Posterior cingulate gyrus (tissue), 11 donors: ENCODE measurements around the gene SLC25A21.
"Not testable (repeated sequence)": the region's sequence is repeated elsewhere in the genome, so short reads cannot be mapped to it uniquely, and the experiment has no call there.

Experiments used
- DNase-seq, 10 donors: peaks; one replicate each; pipeline versions ENCODE4 v3.0.0 to v3.0.0-alpha.2; 2020 to 2021; ENCODE audit warnings: mixed read lengths in 3 of 10
- intact Hi-C: fragments of 100-400 bp; cut with DNase I; formaldehyde crosslinking; loops from one replicate; pipeline ENCODE4 v1.15.1; 2023

Gene SLC25A21

DNA sequence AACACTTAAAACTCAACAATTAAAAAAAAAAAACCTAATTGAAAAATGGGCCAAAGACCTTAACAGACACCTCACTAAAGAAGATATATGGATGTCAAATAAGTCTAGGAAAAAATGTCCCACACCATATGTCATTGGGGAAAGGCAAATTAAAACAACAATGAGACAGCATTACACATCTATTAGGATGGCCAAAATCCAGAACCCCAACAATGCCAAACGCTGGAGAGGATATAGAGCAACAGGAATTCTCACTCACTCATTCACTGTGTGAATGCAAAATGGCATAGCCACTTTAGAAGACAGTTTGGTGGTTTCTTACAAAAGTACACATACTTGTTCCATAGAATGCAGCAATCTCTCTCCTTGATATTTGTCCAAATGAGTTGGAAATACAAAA, 173.7 kb downstream of the SLC25A21 start:
- intact Hi-C loops, result no loop called here

DNA sequence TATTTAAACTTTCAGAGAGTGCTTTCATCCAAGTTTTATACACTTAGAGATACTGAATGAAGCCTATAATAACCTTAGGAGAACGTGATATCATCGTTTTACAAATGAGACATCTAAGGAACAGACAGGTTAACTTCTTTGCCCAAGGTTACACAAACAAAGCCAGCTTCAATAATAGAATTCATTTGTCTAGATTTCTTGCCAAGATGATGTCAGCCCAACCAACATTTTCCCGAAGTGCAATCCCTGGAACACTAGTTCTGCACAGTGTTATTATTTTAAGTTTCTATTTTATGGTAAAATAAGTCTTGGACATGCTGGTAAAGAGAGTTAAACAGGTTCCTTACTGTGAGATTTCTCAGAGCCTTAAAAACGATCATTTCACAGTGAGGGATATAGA, 174.6 kb downstream of the SLC25A21 start:
- DNase-seq, result no peak
- intact Hi-C loops, result no loop called here

More for the DNA sequence above, 173.7 kb downstream of the SLC25A21 start:
- DNase-seq, result no peak

DNA sequence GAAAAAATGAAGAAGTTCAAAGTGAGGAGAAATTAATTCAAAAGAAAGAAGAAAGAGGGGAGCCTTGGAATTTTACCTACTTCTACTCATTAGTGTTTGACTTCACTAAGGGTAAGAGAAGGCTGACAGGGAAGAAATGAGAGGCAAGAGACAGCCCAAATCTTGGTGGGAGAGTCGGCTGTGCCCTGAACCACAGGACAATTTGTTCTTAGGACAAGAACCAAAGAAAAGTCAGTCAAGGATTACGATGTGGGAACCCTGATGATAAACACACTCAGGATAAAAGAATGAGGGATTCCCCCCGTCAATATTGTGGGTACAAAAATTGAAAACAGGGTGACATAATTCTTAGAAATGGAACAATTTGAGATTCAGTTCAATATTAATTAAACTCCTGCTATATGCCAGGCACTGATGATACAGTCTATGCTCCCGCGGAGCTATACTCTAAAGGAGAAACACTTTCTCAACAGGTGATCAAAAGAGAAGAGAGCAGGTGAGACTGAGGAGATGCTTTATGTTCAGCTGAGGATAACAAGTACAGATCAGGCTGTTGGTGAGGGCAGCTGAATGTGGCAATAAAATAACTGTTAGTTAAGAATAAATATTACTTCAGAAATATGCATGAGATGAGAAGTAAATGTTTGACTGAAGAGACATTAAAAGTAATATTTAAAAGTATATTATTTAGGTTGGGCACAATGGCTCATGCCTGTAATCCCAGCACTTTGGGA, 175.4 kb downstream of the SLC25A21 start:
- intact Hi-C loops, result no loop called here

DNA sequence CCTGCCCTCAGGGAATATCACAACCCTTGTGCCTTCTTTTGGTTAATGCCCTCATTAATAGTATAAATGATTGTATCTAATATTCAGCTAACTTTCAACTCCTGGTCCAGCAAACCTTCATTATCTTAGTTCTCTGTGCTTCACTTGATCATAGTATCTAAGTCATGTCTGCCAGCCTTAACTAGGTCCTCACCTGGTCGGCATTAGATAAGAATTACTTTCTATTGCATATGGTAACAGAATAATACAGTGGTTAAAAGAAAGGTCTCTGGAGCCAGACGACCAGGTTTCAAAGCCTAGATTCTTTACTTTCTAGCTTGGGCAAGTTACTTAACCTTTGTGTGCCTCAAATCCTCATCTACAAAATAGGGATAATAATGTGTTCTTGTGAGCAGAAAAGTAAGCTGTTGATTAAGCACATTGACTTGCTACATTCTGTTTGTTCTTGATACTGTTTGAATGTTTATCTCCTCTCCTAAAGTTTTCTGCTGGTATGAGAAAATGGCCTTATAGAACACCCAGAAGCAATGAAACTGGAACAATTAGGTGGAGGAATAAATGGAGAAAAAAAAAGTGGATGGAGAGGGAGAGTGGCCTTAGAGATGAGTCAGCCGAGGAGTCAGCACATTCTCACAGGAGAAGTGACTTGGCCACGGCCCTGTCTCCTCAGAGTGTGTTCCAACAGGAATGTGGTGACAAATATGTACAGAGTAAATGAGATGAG, 176.1 kb downstream of the SLC25A21 start:
- no peak for DNase-seq
- intact Hi-C loops, result no loop called here

More for the DNA sequence above, 175.4 kb downstream of the SLC25A21 start:
- DNase-seq, result no peak

DNA sequence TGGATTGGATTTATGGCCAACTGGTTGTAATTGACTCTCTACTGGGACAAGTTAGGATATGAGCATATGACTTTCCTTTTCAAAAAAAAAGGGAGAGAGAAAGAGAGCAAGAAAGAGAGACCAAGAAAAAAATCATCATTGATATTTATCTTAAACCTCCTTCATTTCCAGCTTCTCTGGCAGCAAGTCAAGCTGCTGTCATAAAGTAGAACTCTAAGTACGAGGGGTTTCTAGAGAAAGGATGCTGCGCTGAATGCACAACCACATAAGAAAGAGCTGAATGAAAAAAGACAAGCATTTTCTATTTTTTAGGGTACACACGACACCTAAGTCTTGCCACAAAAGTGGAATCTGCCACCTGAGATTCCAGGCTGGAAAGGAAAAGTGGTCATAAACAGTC, 182.6 kb downstream of the SLC25A21 start:
- intact Hi-C loops, result no loop called here

GRCh38 chr14:36988989-36989388, 183.4 kb downstream of the SLC25A21 start:
- no peak for DNase-seq
- intact Hi-C loops, result no loop called here

More for the DNA sequence above, 182.6 kb downstream of the SLC25A21 start:
- DNase-seq, result no peak

GRCh38 chr14:36988568-36988967, 183.8 kb downstream of the SLC25A21 start:
- intact Hi-C loops, result no loop called here
- no peak for DNase-seq

DNA sequence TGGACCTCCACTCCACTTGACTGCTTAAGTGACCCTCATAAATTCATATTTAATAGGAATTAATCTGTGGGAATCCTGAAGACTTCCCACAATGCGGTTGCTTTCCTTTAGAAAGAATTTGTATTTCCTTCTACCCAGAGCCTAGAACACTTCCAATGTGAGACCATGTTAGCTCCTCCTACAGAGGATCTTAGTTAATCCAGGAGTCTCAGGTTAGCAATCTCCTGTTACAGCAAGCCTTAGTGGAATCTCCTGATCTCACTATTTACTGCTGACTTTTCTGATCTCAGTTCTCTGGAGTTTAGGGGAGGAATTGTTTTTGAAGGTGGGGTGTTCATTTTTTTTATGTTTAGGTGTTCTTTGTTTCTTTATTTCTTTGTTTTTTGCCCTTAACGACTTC, 186.0 kb downstream of the SLC25A21 start:
- intact Hi-C loops, result no loop called here

DNA sequence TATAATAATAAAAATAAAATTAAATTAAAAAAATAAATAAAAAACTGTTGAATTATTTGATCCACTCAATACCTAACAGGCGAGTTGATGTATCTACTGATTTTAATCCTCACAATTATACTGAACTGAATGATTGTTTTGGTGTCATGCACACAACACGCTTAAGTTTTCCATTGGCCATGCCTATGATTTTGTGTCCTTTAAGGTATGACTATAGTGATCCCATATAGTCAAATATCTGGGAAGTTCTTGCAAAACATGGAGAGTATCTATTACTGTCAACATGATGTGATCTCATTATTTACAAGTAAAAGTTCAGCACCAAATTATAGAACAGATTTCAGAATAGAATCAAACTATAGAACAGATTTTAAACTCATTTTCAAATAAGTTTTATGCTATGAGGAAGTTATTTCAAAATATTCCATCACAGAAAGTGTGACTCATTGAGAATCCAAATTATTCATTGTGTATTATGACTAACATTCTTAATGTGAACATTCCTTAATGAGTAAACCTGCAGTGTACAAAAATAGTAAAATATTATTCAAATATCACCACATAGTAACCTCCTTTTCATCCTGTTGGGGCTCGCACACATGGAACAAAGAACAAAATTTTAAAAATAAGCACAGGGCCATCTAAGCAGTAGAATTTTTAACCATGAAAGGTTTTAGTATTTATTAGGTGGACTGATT, 190.4 kb downstream of the SLC25A21 start:
- no peak for DNase-seq
- intact Hi-C loops, result no loop called here

More for the DNA sequence above, 186.0 kb downstream of the SLC25A21 start:
- DNase-seq, result no peak

- DNase-seq, intact Hi-C loops: not testable (repeated sequence)
These were observed 192.0 kb downstream of the SLC25A21 start for GRCh38 chr14:36980413-36980812.

DNA sequence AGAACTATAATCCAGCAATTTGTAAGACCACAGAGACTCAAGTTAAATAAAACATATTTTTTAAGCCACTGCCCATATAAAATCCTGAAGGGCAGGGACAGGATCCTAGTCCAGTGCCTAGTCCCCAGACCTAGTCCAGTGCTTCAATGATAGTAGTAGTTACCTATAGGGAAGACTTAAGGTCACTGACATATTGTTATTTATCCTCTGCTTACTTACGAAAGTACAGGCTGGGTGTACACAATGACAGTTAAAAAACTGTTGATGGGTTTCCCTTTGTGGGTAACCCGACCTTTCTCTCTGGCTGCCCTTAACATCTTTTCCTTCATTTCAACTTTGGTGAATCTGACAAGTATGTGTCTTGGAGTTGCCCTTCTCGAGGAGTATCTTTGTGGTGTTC, 192.5 kb downstream of the SLC25A21 start:
- no peak for DNase-seq
- intact Hi-C loops, result no loop called here

GRCh38 chr14:36976571-36977023, 195.8 kb downstream of the SLC25A21 start:
- no peak for DNase-seq

GRCh38 chr14:36975834-36976233, 196.6 kb downstream of the SLC25A21 start:
- DNase-seq, result no peak
- intact Hi-C loops, result no loop called here

More at GRCh38 chr14:36976571-36977023, 195.8 kb downstream of the SLC25A21 start:
- intact Hi-C loops, result no loop called here

- intact Hi-C loops, result no loop called here
These were observed 197.4 kb downstream of the SLC25A21 start for GRCh38 chr14:36974985-36975384.

DNA sequence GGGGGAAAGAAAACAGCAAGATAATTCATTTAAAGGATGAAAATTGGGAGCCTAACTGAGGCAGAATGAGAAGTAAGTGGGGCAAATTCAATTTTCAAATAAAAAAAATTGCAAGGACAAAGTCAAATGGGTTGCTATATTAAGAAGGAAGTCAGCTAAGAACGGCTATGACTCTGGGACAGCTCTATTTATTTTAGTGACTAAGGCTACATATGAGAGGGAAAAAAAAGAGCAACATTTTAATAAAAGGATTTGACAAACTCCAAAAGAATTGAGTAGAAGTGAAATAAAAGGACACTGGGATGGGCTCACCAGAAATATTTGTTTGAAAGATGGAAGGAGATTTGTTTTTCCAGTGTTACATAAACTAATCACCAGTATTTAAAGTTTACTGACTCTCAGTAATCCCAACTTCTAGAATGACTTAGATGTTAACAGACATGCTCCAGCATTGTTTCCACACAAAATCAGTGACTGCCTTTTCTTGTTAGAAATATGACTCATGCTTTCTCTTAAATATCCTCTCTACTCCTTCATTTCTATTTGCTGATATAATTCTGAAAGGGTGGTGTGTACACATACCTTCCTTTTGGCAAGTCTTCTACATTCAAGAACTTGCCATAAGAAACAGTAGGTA, 198.5 kb downstream of the SLC25A21 start:
- DNase-seq, result no peak
- intact Hi-C loops, result no loop called here

More at GRCh38 chr14:36974985-36975384, 197.4 kb downstream of the SLC25A21 start:
- no peak for DNase-seq

GRCh38 chr14:36971263-36971855, 201.0 kb downstream of the SLC25A21 start:
- no peak for DNase-seq
- intact Hi-C loops, result no loop called here

DNA sequence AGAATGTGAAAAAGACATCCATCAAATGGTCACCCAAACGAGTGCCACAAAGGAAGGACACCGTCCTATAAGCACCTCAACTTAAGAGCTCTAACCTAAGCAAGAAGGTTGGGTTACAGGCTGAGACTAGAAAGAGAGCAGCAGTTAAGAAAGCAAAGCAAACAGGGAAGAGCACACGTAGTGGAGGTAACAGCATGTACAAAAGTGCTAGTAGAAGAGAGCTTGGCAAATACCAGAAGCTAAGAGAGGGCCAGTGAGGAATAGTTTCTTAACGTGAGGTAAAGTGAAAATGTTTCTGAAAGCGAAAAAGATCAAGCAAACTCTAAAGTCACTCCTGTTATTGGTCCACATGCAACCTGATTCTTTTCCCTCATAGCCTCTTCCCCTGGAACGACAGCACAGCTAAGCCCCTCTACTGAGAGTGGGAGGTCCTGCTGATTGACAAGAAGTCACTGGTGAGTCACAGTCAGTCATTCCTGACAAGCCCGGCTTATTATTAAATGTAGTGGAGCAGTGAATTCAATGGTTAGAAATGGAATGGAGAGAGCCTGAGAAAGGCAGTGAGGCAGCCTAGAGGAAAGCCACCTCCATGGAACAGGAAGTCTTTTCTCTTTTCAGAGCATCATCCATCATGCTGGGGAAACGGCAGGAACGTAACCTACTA, 204.4 kb downstream of the SLC25A21 start:
- intact Hi-C loops, result no loop called here
- DNase-seq, result no peak

- intact Hi-C loops, result no loop called here
- no peak for DNase-seq
These were observed 216.4 kb downstream of the SLC25A21 start for GRCh38 chr14:36955967-36956366.

DNA sequence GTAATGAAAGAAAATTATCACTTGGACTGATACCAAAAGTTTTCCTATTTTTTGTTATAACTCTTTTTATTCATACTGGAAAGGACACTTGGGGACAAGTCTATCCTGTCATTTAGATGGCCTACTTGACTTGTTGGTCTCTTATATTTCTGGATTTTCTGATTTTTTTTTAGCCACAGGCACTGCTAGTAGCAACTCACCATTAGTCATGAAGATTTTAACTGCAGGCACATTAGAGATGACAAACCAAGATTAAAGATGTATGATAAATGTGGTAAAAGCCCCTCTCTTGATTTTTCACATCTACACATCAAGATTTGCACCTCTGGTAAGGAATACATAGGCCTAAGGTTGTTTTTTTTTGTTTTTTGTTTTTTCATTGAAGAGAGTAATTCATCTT, 217.0 kb downstream of the SLC25A21 start:
- intact Hi-C loops, result no loop called here

DNA sequence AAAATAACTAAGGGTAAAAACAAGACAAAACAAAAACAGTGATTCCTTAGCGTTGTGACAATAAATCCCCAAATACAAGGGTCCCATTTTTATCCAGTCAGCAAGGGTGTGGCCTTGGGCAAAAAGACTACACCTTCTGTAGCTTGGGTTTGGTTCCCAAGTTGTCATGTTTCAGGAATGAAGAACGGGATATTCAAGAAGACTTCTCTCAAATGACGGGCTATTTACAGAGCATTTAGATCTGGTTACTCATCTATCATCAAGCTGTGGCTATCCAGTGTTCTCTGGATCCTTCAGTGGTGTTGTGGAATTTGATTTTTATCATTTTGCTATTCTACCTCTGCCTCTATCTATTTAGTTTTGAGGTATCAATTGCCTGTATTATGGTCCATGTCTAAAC, 219.7 kb downstream of the SLC25A21 start:
- no peak for DNase-seq
- intact Hi-C loops, result no loop called here

More for the DNA sequence above, 217.0 kb downstream of the SLC25A21 start:
- no peak for DNase-seq
